ENCODE data around the gene PUM2. TPM values are rescaled to one million over a fixed set of nuclear protein-coding genes. Genes with fewer than 3 reads are reported as not detected.

PUM2 gene
- total RNA-seq, 4 donors from 2014 or later, result 61.2 to 88.3 (median 74.8) TPM

DNA sequence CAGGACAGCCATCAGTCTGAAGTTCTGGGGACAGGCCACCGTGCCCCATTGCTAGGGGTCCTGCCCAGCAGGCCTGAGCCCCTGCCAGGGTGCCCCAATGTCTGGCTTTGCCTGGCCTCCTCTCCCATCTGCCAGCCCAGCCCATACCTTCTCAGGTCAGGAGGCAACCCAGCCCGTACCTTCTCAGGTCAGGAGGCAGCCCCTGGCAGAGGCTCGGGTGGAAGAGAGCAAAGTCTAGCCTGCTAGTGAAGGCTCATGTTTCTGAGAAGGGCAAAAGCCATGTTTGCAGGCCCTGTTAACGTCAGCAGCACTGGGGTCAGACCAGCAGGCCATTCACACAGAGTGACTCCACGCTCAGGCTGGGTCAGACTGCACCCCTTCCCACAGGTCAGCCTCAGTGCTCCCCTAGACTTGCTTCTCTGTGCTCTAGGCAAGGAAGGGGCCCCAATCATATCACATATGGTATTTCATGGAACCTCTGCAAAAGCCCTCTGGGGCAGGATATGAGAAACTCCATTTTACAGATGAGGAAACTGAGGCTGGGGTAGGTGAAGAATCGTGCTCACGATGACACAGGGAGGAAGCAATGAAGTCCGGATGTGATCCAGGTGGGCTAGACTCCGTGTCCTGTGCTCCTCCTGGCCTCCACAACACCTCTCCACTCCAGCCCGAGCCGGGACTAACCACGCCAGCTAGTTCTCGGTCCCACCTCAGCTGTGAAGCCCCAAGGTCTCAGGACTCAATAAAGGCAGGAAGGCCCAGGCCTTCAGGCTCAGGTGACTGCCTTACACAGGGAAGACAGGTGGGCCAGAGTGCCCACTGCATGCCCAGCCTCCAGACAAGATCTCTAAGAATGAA is 135.2 kb downstream of the PUM2 start:
- Histone ChIP-seq H3K27me3 (no peaks in the 10 kb centered on the region), H3K27ac (peak overlapping the region in 3 of 4 donors; percentile 65 to 90 (median 80)), H3K36me3 (no peaks in the 10 kb centered on the region), H3K4me3 (peak overlapping the region in 1 of 4 donors; percentile 26), H3K9me3 (no peaks in the 10 kb centered on the region), H3K4me1 (peaks cover 0 to 49% (median 9%) of the 10 kb centered on the region in 4 donors)
- TF ChIP-seq POLR2A (IDR thresholded peaks at IDR 0.05), result peak in 1 of 2 donors; percentile 85
- TF ChIP-seq, protein P1, sequence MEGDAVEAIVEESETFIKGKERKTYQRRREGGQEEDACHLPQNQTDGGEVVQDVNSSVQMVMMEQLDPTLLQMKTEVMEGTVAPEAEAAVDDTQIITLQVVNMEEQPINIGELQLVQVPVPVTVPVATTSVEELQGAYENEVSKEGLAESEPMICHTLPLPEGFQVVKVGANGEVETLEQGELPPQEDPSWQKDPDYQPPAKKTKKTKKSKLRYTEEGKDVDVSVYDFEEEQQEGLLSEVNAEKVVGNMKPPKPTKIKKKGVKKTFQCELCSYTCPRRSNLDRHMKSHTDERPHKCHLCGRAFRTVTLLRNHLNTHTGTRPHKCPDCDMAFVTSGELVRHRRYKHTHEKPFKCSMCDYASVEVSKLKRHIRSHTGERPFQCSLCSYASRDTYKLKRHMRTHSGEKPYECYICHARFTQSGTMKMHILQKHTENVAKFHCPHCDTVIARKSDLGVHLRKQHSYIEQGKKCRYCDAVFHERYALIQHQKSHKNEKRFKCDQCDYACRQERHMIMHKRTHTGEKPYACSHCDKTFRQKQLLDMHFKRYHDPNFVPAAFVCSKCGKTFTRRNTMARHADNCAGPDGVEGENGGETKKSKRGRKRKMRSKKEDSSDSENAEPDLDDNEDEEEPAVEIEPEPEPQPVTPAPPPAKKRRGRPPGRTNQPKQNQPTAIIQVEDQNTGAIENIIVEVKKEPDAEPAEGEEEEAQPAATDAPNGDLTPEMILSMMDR (IDR thresholded peaks at IDR 0.05), result no peak
- DNase-seq, result peak in 2 of 3 donors; percentile 82 to 87

DNA sequence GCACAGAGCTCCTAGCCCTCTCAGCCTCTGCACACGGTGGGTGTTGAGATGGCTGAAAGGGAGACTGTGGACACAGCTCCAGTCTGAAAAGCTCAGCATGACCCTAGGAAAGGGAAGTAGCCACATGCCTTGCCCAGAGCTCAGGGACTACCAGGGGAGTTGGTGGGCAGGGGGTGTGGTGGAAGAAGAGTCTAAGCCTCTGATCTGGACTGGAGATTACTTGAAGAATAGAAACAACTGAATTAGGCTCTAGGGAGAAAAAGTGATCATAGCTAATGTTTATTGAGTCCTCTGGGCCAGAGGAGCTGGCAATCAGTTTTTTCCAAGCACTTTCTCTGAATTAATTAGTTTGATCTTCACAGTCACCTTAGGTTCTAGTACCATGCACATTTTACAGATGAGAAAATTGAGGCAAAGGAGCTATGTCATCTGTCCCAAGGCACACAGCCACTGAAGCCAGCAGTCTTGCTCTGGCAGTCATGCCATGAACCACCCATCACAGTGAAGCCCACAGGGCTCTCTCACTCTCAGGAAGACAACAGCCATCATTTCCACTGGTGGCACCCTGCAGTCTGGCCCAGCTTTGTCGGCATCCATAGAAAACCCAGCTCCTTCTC is 136.0 kb downstream of the PUM2 start:
- Histone ChIP-seq H3K9me3 (no peaks in the 10 kb centered on the region), H3K27ac (peak overlapping the region in 3 of 4 donors; percentile 65 to 90 (median 80)), H3K36me3 (no peaks in the 10 kb centered on the region), H3K4me3 (peak overlapping the region in 1 of 4 donors; percentile 26), H3K4me1 (peaks cover 0 to 48% (median 9%) of the 10 kb centered on the region in 4 donors), H3K27me3 (no peaks in the 10 kb centered on the region)
- TF ChIP-seq, protein P1 (IDR thresholded peaks at IDR 0.05), result no peak
- no peak for TF ChIP-seq POLR2A (IDR thresholded peaks at IDR 0.05)
- DNase-seq, result no peak

DNA sequence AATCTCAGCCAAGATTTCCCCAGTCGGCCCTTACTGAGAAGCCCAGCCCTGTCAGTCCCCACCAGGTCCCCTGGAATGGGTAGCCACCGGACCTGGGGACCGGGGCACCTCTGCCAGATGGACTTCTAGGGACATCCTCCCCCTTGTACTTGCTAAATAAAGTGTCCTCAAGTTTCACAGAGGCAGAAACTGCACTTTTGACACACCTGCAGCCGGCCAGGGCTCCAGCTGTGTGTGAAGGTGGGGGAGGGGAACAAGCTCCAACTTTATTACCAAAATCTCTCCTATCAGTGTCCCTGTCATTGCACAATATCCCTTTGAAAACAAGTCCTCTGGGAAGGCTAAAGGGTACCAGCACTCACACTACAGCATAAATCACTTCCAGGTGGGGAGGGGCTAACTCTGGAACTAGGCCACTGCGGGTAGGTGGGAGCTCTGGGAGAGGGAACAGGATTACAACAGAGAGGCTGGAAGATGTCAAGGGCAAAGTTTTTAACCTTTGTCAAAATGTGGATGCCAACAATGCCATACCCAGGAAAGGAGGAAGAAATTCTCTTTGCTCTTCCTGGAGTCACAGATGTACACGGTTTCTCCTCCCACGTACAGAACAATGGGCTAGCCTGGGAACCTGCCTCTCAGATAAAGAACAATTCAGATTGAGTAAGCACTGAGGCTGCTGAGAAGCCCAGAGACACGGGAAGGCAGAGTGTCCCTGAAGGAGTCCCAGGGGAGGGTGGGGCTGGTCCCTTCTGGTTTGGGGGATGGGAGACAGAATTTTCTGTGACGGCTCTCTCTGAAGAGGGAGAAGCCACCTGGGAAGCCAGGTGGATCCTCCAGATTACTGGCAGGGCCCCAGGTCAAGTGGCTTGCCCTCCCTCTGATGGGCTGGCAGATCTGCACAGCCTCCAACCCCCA is 136.7 kb downstream of the PUM2 start:
- peak overlapping the region in 3 of 4 donors; percentile 65 to 90 (median 80) for H3K27ac ChIP-seq

DNA sequence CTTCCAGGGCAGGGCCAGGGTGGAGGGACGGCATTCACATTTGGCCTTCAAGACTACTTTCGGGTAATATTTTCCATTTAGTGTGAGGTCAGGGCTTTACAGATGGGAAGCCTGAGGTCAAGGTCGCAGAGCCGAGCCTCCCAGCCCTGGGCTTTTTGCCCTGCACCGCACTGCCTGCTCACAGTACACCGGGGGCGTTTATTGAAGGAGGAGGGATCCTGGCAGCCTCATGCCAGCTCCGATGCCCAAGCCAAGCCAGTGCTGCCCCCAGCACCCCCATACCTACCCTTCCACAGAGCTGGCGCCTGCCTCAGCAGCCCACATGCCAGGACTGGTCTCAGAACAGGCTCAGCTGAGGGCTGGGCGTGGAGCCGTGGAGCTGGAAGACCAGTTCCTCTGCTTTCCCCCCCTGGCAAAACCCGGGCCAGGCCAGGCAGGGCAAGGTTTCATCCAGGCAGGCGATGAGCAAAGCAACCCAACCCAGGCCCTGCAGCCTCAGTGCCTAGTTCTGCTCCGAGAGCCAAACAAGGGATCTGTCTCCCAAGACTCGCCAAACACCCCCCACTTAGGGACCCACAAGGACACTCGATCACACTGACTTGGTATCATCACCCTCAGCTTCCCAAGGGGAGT is 137.7 kb downstream of the PUM2 start:
- H3K9me3 ChIP-seq, result no peaks in the 10 kb centered on the region
- peaks cover 0 to 59% (median 9%) of the 10 kb centered on the region in 4 donors for H3K4me1 ChIP-seq
- no peaks in the 10 kb centered on the region for H3K27me3 ChIP-seq
- H3K4me3 ChIP-seq, result no peak overlapping the region
- peak in 2 of 3 donors; percentile 64 to 66 for DNase-seq
- TF ChIP-seq POLR2A (IDR thresholded peaks at IDR 0.05), result no peak
- TF ChIP-seq, protein P1 (IDR thresholded peaks at IDR 0.05), result no peak
- no peaks in the 10 kb centered on the region for H3K36me3 ChIP-seq
- peak overlapping the region in 2 of 4 donors; percentile 80 to 90 for H3K27ac ChIP-seq

More for the DNA sequence above, 136.7 kb downstream of the PUM2 start:
- Histone ChIP-seq H3K9me3 (no peaks in the 10 kb centered on the region), H3K4me1 (peaks cover 0 to 51% (median 9%) of the 10 kb centered on the region in 4 donors), H3K4me3 (no peak overlapping the region), H3K27me3 (no peaks in the 10 kb centered on the region), H3K36me3 (no peaks in the 10 kb centered on the region)
- peak in 1 of 3 donors; percentile 48 for DNase-seq
- TF ChIP-seq POLR2A (IDR thresholded peaks at IDR 0.05), result peak in 1 of 2 donors; percentile 42
- TF ChIP-seq, protein P1 (IDR thresholded peaks at IDR 0.05), result no peak
